Measurements from ENCODE around the gene CCDC40. TPM values are rescaled to one million over a fixed set of nuclear protein-coding genes. Genes with fewer than 3 reads are reported as not detected.

Gene CCDC40
- total and polyA plus RNA-seq, 2 of the 13 experiments (the other 11 are each of a cell fraction or from before 2014, with no cell fraction given), result 4.1 to 5.5 TPM

- TF ChIP-seq ZHX2 (IDR thresholded peaks at IDR 0.05; ENCODE audit: low read depth) (peak; percentile 48; the same call in 1 of the 2 replicates), ZHX2 (CRISPR knock-in tag; IDR thresholded peaks at IDR 0.05; ENCODE audit: borderline replicate concordance) (peak; percentile 77; the same call in 1 of the 2 replicates), ZNF75D (CRISPR knock-in tag; IDR thresholded peaks at IDR 0.05; ENCODE audit: borderline replicate concordance) (no peak), ATF7 (IDR thresholded peaks at IDR 0.05) (no peak), ATF7 (CRISPR knock-in tag; IDR thresholded peaks at IDR 0.05) (peak; percentile 86; the same call in 1 of the 2 replicates), CSRNP1 (CRISPR knock-in tag; IDR thresholded peaks at IDR 0.05) (peak; percentile 78), ZNF143 (CRISPR knock-in tag; IDR thresholded peaks at IDR 0.05) (no peak), PLSCR1 (CRISPR knock-in tag; IDR thresholded peaks at IDR 0.05; ENCODE audit: borderline replicate concordance) (no peak), ZNF660 (CRISPR knock-in tag; IDR thresholded peaks at IDR 0.05; ENCODE audit: borderline replicate concordance, low read depth) (no peak), THAP9 (CRISPR knock-in tag; IDR thresholded peaks at IDR 0.05; ENCODE audit: borderline replicate concordance) (peak; percentile 76; the same call in 1 of the 2 replicates), HMGXB4 (CRISPR knock-in tag; IDR thresholded peaks at IDR 0.05; ENCODE audit: borderline replicate concordance in 1 of 2, low read depth in 1 of 2) (peak; percentile 94 to 96), FOXK1 (CRISPR knock-in tag; IDR thresholded peaks at IDR 0.05; ENCODE audit: borderline replicate concordance, low read depth) (peak; percentile 89; the same call in 1 of the 2 replicates), AHR (CRISPR knock-in tag; IDR thresholded peaks at IDR 0.05) (peak; percentile 31; the same call in 1 of the 2 replicates)
Measured at GRCh38 chr17:80147035-80147822, 110.8 kb downstream of the CCDC40 start, which contains the start of gene EIF4A3 (continued).
